ENCODE results near the gene PRICKLE1.

DNA sequence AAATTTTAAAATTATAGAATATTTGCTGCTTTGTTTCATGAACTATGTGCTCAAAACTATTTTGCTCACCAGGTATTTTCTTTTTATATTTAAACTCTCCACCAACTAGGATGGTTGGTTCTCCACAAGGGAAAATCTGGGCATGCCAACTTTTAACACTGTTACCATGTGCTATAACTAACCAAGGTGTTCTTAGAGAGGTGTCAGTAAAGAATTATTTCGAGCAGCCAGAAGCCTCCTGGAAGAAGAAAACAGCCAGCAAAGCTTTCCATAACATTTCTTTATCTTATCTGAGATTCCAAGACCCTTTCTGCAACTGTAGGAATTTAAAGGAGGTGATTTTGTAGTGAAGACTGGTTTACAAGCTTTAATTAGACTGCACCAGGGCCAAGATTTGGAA lies 97.3 kb downstream of the PRICKLE1 start:
- TF ChIP-seq, protein P1, sequence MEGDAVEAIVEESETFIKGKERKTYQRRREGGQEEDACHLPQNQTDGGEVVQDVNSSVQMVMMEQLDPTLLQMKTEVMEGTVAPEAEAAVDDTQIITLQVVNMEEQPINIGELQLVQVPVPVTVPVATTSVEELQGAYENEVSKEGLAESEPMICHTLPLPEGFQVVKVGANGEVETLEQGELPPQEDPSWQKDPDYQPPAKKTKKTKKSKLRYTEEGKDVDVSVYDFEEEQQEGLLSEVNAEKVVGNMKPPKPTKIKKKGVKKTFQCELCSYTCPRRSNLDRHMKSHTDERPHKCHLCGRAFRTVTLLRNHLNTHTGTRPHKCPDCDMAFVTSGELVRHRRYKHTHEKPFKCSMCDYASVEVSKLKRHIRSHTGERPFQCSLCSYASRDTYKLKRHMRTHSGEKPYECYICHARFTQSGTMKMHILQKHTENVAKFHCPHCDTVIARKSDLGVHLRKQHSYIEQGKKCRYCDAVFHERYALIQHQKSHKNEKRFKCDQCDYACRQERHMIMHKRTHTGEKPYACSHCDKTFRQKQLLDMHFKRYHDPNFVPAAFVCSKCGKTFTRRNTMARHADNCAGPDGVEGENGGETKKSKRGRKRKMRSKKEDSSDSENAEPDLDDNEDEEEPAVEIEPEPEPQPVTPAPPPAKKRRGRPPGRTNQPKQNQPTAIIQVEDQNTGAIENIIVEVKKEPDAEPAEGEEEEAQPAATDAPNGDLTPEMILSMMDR (conservative IDR thresholded peaks at IDR 0.05; ENCODE audit: low read depth in 2 of 2) = no peak
- TF ChIP-seq POLR2AphosphoS5 (IDR thresholded peaks at IDR 0.05; ENCODE audit: low read depth) (no peak), REST (IDR thresholded peaks at IDR 0.05; ENCODE audit: unreplicated experiment) (no peak), EZH2 (IDR thresholded peaks at IDR 0.05; ENCODE audit: low read depth, unreplicated experiment) (no peak), EZH2phosphoT487 (IDR thresholded peaks at IDR 0.05; ENCODE audit: unreplicated experiment) (no peak), ZNF114 (CRISPR knock-in tag; IDR thresholded peaks at IDR 0.05) (no peak), JUNB (IDR thresholded peaks at IDR 0.05; ENCODE audit: unreplicated experiment) (no peak), ETS1 (IDR thresholded peaks at IDR 0.05) (no peak), CREB1 (CRISPR knock-in tag; IDR thresholded peaks at IDR 0.05; ENCODE audit: low read depth) (no peak), NANOG (IDR thresholded peaks at IDR 0.05; ENCODE audit: borderline replicate concordance) (no peak), STAT1 (IDR thresholded peaks at IDR 0.05; ENCODE audit: unreplicated experiment) (no peak)
